ENCODE data around the gene PBX1. TPM values are rescaled to one million over a fixed set of nuclear protein-coding genes. Genes with fewer than 3 reads are reported as not detected.

PBX1 gene
- total RNA-seq, 2 experiments from 2014 or later = 0.17 TPM

DNA sequence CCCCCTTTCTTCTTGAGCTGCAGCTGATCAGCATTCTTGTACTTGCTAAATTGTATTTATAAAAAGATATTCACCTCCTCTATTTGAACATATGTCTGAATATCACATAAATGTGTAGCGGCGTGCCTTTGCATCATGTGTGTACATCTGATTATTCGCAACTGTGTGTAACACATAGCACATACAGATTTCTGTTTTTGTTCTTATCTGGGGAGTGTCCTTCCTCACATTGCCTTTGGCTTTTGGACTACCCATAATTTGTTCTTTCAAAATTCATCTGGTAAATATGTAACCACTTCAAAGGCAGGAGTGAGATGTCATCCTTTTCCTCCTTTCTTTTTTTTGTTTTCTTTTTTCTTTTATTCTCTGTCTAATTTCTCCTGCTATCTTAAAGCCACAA, 113.6 kb downstream of the PBX1 start:
- ChIA-PET POLR2A (interaction anchor here (0.6 kb wide), 1 partner anchor 40 kb away, joined by 3 read pairs; no protein-coding TSS in a partner anchor), CTCF (interaction anchor here (1.5 kb wide), 1 partner anchor 21 kb away, joined by 3 read pairs; no protein-coding TSS in a partner anchor)
- Mint-ChIP-seq H3K36me3 (no peaks in the 10 kb centered on the region), H3K27ac (no peak overlapping the region), H3K4me1 (ENCODE audit: low read depth) (no peaks in the 10 kb centered on the region), H3K27me3 (no peaks in the 10 kb centered on the region), H3K9me3 (peaks cover 13% of the 10 kb centered on the region), H3K4me3 (no peak overlapping the region)
- intact Hi-C loops (cut with micrococcal nuclease) = no loop called here
- no peak for DNase-seq

DNA sequence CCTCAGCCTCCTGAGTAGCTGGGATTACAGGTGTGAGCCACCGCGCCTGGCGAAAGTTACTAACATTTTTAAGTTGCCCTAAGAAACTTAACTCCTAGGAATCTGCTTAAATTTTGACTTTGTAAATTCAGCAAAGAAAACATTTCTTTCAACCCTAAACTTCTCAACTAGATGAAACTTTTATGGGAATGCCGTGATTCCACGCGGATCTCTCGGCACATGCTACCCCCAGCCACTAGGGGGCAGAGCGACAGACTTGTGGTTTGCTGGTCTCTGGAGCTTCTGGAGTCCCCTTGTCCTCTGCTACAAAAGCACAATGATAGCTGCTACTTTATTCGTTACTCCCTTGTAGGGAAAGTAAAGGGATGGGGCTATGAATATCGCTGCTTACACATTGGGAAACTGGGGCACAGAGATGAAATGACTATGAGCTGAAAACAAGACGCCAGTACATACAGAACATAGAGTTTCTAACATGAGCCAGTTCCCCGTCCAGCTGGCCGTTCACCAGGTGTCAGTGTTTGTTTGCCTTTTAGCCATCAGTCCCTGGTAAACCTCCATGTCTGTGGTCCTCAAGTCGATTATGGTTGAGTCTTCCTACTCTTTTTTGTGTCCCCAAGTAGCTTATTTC, 114.7 kb downstream of the PBX1 start:
- Mint-ChIP-seq H3K36me3 (no peaks in the 10 kb centered on the region), H3K9me3 (peaks cover 9% of the 10 kb centered on the region), H3K4me3 (no peak overlapping the region), H3K27ac (no peak overlapping the region), H3K27me3 (no peaks in the 10 kb centered on the region), H3K4me1 (ENCODE audit: low read depth) (no peaks in the 10 kb centered on the region)
- intact Hi-C loops (cut with micrococcal nuclease) = no loop called here
- CTCF ChIA-PET = interaction anchor here (1.5 kb wide), 1 partner anchor 20 kb away, joined by 3 read pairs; no protein-coding TSS in a partner anchor
- POLR2A ChIA-PET = no interaction called here
- no peak for DNase-seq

DNA sequence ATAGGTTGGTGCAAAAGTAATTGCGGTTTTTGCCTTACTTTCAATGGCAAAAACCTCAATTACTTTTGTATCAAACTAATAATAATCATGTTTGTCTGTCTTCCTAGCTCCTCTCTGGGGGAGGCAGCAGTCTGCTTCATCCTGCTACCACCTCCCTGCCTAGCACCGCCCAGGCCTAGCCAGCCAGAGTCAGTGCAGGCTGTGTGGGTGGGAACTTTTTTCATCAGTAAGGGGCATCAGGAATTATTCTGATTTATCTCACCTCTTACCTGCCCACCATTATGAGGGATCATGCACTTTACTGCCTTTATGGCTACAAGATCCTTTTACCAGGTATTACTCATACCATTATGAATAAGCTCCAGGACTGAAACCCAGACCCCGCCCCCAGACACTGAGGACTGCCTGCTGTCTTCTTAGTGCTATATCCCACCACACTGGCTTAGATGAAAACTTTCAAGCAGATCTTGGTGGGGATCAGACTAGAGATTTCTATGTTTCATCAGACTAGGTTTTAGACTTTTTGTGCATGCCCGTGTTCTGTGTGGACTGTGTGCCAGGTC, 116.4 kb downstream of the PBX1 start:
- intact Hi-C loops (cut with micrococcal nuclease) = no loop called here
- no peaks in the 10 kb centered on the region for H3K36me3 Mint-ChIP-seq
- no peak for DNase-seq
- CTCF ChIA-PET = interaction anchor here (0.7 kb wide), 1 partner anchor 87 kb away, joined by 3 read pairs; no protein-coding TSS in a partner anchor
- H3K4me3 Mint-ChIP-seq = no peak overlapping the region
- POLR2A ChIA-PET = no interaction called here
- no peak overlapping the region for H3K27ac Mint-ChIP-seq
- H3K9me3 Mint-ChIP-seq = no peaks in the 10 kb centered on the region
- H3K4me1 Mint-ChIP-seq (ENCODE audit: low read depth) = no peaks in the 10 kb centered on the region
- H3K27me3 Mint-ChIP-seq = no peaks in the 10 kb centered on the region

DNA sequence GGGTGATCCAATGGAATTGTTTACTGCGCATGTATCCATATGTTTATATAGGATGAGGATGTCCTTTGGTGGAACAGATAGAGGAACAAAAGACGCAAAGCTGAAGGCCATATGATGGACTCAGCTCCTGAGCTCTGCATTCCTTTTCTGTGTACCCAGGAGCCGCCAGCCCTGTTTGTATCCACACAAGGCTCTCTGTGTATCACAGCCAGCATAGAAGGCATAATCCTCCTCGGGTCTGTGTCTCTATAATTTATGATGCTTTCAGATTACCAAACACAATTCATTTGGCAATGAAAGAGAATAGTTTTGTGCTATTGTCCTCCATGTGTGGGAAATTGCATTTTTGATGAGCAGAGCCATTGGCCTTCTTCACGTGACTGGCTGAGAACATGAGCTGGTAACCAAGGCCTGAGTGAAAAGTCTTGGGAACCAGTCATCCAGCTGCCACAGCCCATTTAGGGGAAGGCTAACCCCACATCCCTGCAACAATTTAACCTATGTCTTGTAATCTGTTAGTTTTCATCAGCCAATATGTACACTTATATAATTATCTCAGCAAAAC, 119.2 kb downstream of the PBX1 start:
- Mint-ChIP-seq H3K36me3 (no peaks in the 10 kb centered on the region), H3K27me3 (no peaks in the 10 kb centered on the region), H3K27ac (no peak overlapping the region), H3K4me1 (ENCODE audit: low read depth) (no peaks in the 10 kb centered on the region), H3K4me3 (no peak overlapping the region), H3K9me3 (no peaks in the 10 kb centered on the region)
- POLR2A ChIA-PET = no interaction called here
- intact Hi-C loops (cut with micrococcal nuclease) = no loop called here
- CTCF ChIA-PET = interaction anchor here (0.7 kb wide), 1 partner anchor 936 kb away, joined by 3 read pairs; no protein-coding TSS in a partner anchor
- no peak for DNase-seq

DNA sequence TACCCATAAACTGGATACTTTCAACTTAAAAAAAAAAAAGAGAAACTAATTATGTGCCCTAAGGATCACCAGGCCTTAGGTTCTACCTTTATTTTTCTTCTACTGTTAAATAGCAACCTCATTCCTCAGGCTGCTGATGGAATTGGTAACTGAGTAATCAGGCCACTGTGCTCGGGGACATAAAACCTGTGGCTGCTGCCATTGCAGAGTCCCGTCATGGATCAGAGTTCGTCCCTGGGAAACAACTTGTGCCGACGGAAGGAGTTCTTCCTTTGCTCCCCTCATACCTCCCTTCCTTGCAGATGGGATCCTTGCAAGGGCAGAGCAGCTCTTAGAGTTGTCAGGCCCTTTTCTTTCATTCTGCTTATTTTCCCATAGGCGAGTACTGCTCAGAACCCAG, 123.6 kb downstream of the PBX1 start:
- DNase-seq = no peak
- H3K4me1 Mint-ChIP-seq (ENCODE audit: low read depth) = no peaks in the 10 kb centered on the region

DNA sequence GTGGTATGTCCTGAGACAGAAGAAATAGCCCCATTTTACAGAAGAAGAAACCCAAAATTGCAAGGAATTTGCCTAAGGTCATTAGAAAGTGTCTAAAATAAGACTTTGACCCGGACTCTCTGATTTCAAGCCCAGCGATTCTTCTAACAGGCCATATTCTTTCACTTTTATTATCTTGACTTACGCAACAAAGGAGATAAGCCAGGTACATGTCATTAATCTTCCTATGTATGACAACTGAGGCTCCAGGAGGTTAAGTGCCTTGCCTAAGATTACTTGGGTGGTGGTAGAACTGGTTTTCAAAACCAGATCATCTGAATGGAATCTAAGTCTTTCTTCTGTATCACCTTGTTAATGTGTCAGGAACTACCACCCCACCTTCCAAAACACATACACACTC, 124.3 kb downstream of the PBX1 start:
- CTCF ChIA-PET = no interaction called here
- intact Hi-C loops (cut with micrococcal nuclease) = no loop called here
- no peaks in the 10 kb centered on the region for H3K36me3 Mint-ChIP-seq

More for the DNA sequence above, 123.6 kb downstream of the PBX1 start:
- intact Hi-C loops (cut with micrococcal nuclease) = no loop called here
- H3K36me3 Mint-ChIP-seq = no peaks in the 10 kb centered on the region
- no peaks in the 10 kb centered on the region for H3K9me3 Mint-ChIP-seq
- H3K27ac Mint-ChIP-seq = no peak overlapping the region
- ChIA-PET CTCF (no interaction called here), POLR2A (no interaction called here)
- H3K4me3 Mint-ChIP-seq = no peak overlapping the region
- H3K27me3 Mint-ChIP-seq = no peaks in the 10 kb centered on the region

DNA sequence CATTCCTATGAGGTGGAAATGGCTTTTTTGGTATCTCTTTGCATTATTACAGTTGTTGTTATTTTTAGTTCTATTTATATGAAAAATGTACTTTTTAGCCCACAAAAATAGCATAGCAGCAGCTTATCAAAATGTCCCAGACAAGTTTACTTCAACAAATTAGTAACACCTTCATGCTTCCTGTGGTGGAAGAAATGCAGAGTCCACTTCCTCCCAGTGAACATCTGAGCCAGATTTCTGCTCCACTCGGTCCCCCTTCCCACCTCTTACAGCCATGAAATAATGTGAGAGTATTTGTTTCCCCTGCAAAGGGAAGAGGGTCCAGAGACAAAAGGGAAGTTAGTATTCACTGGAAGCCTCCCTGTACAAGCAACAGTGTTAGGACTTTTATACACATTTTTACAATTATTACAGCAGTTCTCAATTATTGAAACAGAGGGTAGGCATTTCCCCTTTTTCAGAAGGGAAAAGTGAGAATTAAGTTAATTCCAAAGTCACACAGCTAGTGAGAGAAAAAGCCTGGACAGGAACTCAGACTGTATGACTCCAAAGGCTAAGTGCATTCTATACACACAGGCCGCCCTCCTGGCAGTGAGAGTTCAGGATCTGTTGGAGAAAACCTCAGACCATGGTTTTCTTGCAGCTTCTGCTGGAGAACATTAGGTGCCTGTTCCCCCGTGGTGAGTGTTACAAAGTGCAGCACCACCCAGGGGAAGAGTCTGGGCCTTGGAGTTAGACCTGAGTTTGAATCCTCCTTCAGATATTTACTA, 126.5 kb downstream of the PBX1 start:
- H3K27ac Mint-ChIP-seq = no peak overlapping the region
- no peak overlapping the region for H3K4me3 Mint-ChIP-seq
- POLR2A ChIA-PET = no interaction called here
- H3K27me3 Mint-ChIP-seq = no peaks in the 10 kb centered on the region
- no peaks in the 10 kb centered on the region for H3K9me3 Mint-ChIP-seq
- H3K4me1 Mint-ChIP-seq (ENCODE audit: low read depth) = no peaks in the 10 kb centered on the region
- DNase-seq = no peak
- intact Hi-C loops (cut with micrococcal nuclease) = no loop called here
- CTCF ChIA-PET = no interaction called here
- no peaks in the 10 kb centered on the region for H3K36me3 Mint-ChIP-seq

More for the DNA sequence above, 124.3 kb downstream of the PBX1 start:
- no peak for DNase-seq
- no peaks in the 10 kb centered on the region for H3K9me3 Mint-ChIP-seq
- H3K4me3 Mint-ChIP-seq = no peak overlapping the region
- H3K27me3 Mint-ChIP-seq = no peaks in the 10 kb centered on the region
- no peaks in the 10 kb centered on the region for H3K4me1 Mint-ChIP-seq (ENCODE audit: low read depth)
- no peak overlapping the region for H3K27ac Mint-ChIP-seq
- POLR2A ChIA-PET = no interaction called here

DNA sequence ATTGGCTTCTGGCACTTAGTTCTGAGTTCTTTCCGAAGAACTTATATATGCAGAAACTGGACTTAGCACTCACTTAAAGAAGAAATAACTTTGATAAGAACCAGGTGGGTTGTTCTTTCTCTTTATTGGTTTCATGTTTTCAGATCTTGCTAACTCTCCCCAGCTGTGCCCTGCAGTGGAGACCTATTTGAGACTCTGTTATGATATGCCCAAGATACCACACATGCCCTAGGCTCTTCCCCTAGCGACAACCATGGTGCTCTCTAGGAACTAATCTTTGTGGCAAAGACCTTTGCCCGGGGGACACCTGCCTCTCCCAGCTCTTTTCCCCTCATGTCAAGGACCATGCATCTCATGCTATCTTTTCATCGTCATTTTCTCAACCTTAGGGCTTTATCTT, 128.8 kb downstream of the PBX1 start:
- Mint-ChIP-seq H3K36me3 (no peaks in the 10 kb centered on the region), H3K27ac (no peak overlapping the region), H3K27me3 (no peaks in the 10 kb centered on the region), H3K9me3 (no peaks in the 10 kb centered on the region), H3K4me1 (ENCODE audit: low read depth) (no peaks in the 10 kb centered on the region), H3K4me3 (no peak overlapping the region)
- intact Hi-C loops (cut with micrococcal nuclease) = no loop called here
- CTCF ChIA-PET = no interaction called here
- POLR2A ChIA-PET = no interaction called here
- DNase-seq = no peak

DNA sequence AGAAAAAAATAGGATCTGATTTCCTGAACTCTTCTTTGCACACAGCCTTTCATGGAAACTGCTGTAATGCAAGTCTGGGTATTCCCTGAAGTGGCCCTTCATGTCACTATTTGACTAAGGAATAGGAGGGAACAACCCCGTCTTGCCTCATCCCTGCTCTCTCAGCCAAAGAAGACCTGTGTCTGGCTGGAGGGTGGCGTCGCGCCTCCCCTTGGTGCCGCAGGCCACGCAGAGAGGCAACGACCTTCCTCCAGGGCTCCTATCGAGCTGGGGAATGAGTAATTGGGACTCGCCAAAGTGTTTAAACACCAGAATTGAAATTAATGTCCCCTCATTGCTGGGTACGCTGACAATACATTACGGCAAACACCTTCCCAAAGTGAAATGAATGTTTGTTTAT, 129.8 kb downstream of the PBX1 start:
- no peak overlapping the region for H3K4me3 Mint-ChIP-seq
- POLR2A ChIA-PET = no interaction called here
- H3K36me3 Mint-ChIP-seq = no peaks in the 10 kb centered on the region
- H3K27ac Mint-ChIP-seq = no peak overlapping the region
- no peaks in the 10 kb centered on the region for H3K9me3 Mint-ChIP-seq
- H3K4me1 Mint-ChIP-seq (ENCODE audit: low read depth) = no peaks in the 10 kb centered on the region
- CTCF ChIA-PET = no interaction called here
- intact Hi-C loops (cut with micrococcal nuclease) = no loop called here
- H3K27me3 Mint-ChIP-seq = no peaks in the 10 kb centered on the region
- no peak for DNase-seq

DNA sequence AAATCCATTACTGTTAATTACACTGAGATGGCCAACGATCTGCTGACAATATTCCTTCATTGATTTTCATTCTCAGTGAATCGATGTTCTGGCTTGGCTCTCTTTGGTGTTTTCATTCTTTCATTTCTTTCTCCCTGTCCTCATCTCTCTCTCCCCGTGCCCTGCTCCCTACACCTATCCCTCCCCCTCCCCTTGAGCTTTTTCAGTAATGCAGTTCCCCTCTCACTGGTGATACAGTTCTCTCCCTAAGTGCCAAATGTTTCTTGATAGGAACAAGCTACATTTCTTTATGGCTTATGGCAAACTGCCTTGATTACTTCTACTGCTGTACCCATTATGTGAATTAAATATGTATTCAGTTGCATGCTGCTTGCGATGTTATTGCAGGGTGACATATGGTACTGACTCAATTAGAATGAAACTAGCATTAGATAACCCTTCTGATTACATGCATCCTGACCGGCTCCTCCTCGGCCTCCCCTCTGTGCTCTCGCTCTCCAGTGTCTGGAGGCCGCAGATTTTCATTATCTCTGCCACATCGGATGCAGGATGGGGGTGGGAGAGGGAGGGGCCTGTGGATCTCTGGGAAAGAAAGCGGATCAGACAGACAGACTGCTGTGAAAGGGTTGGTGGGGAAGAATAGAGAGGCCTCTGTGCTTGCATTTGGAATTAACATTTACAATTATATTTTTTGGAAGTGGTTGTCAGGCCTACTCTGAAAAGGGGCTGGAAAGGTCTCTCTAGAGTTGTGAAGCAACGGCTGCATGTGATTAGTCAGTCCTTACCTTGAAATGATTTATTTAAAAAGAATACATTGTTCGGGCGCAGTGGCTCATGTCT, 130.9 kb downstream of the PBX1 start:
- intact Hi-C loops (cut with micrococcal nuclease) = no loop called here
- ChIA-PET POLR2A (no interaction called here), CTCF (no interaction called here)
- DNase-seq = no peak
- Mint-ChIP-seq H3K4me1 (ENCODE audit: low read depth) (no peaks in the 10 kb centered on the region), H3K27ac (no peak overlapping the region), H3K9me3 (no peaks in the 10 kb centered on the region), H3K4me3 (no peak overlapping the region), H3K27me3 (no peaks in the 10 kb centered on the region), H3K36me3 (no peaks in the 10 kb centered on the region)

DNA sequence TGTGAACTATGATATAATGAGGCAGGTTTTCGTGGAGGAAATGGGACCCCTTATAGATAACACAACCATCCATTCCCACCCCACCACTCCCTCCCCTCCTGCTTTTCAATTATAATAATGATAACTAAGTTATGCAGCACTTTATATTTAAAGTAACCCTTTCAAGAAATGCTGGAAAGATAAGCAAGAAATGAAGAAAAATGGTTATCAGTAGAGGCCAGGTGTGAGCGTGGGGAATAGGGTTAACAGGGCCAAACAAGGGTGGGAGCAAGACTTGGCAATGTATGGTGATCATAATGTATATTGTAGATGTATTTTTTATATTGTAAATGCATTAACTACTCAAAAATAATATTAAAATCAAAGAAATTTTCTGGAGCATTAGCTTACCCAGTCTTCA, 133.4 kb downstream of the PBX1 start:
- intact Hi-C loops (cut with micrococcal nuclease) = no loop called here
- Mint-ChIP-seq H3K27ac (no peak overlapping the region), H3K4me1 (ENCODE audit: low read depth) (no peaks in the 10 kb centered on the region), H3K27me3 (no peaks in the 10 kb centered on the region), H3K4me3 (no peak overlapping the region), H3K36me3 (no peaks in the 10 kb centered on the region), H3K9me3 (no peaks in the 10 kb centered on the region)
- POLR2A ChIA-PET = no interaction called here
- CTCF ChIA-PET = no interaction called here
- DNase-seq = no peak

Measured in activated CD4-positive, alpha-beta memory T cell treated with anti-CD3 and anti-CD28 coated beads for 36 hours (primary cell).